Activated effector memory CD4-positive, alpha-beta T cell treated with Interleukin-2 at 50 U/mL for 16 hours (primary cell): ENCODE data around the gene MEIS2.

ENCODE experiments used
- DNase-seq: peaks from one replicate; pipeline ENCODE4 v3.0.0-alpha.2; 2020

The MEIS2 gene

DNA sequence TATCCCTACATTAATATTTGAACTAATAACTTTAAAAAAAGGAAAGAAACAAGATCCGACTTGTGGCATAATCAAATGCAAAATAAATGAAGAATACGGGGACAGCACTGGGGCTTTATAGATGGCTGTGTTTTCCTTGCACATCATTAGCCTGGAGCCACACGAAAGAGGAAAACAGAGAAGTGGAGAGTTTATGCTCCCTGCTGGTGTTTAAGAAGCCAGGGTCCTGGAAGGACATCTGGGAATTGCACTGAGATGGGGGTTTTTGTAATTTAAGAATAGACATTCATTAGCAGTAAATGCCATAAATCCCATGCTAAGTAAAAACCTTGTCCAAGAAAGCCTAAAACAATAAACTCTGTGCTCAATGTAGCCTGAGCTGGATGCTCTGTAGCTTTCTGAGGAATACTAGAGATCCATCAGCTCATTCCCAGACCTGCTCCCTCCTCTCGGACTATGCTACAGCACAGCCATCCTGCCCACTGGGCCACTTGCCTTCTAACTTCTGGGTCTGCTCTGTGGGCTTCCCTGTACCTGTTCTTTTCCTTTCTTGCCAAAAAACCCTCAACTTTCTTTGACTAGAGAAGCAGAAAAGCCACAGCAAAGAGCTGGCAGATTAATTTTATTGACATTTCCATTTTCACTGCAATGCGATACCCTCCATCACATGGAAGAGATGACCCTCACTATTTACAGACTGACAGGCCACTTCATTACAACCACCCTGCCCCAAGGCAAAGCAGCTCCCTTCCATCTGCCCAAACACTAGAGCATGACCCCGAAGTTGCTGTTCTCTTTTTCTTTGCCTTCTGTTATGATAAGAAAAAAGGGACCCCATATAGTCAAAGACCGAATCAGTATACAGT lies 62.3 kb downstream of the MEIS2 start:
- DNase-seq, result no peak

DNA sequence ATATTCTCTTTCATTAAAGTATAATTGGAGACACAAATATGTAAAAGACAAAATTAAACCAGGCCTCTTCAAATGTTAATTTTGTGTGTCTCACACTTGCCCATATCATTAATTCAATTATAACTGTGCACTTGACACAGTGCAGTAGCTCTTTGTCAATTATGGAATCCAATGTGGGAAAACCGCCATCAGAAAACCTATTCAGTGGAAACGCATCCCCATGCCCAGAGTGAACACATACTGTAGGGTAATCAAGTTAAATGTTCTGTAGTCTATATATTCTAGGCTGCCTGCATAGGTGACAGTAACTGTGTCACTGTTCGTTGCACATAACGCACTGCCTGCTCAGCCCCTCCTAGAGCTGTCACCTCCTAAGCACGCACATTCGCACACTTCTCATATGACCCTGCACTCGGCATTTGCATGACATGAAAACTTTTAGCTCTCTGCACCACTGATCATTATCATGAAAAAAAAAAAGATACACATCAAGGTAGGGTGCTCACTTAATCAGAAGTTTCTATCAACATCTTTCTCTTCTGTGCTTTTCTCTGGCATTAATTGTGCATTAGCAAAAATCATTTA lies 63.2 kb downstream of the MEIS2 start:
- no peak for DNase-seq

DNA sequence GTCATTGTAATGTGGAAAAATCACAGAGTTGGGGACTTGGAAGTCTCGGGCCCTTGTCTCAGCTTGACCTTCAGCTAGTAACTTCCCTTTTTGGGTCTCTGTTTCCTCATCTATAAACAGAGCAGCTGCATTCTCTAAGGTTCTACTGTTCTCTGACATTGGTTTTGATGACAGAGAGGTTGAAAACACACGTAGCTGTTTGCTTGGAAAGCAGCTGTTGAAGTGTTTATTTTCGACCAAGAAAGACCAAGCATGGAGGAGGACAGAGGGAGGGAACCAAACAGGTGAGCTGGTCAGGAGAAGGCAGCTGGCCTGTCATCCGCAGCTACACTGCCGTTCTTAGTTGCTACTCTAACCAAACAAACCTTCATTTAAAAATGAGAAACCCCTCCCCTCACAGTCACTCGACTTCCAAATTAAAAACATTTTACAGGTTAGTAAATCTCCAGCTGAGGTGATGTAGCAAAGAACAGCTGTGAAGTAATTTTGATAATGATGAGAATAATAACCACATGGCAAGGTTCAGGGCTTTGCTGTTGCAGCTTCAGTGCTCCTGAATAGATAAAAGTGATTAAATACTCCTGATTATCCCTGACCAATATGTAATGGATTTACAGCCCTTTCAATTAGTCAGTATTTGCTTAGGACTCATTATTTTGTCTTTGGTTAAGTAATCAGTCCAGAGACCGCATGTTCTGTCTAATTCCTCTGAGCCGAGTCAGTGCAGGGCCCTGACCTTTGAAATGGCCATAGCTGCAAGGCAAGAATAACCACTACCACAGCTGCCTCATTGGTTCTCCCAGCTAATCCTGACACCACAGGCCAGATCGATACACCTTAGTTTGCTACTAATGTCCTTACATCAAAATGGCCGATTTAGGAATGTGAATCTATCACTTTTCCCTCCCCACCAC lies 65.3 kb downstream of the MEIS2 start:
- DNase-seq, result no peak

DNA sequence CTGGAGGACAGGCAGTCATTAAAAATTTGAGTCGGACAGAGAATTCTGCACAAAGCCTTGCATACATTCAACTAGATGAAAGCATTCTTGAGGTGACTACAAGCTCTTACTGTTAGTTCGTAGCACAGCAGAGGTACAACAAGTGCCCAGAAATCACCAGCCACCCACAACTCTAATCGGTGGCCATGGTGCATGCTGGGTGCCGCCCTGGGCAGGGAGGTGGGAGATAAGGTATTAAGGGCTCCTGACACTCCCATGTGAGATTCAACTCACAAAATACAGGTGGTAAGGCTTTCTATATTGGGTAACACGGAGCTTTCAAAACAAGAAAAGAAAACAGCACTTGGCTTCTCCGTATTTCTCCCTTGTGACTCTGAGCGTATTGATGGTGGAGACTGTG lies 66.0 kb downstream of the MEIS2 start:
- DNase-seq, result no peak

DNA sequence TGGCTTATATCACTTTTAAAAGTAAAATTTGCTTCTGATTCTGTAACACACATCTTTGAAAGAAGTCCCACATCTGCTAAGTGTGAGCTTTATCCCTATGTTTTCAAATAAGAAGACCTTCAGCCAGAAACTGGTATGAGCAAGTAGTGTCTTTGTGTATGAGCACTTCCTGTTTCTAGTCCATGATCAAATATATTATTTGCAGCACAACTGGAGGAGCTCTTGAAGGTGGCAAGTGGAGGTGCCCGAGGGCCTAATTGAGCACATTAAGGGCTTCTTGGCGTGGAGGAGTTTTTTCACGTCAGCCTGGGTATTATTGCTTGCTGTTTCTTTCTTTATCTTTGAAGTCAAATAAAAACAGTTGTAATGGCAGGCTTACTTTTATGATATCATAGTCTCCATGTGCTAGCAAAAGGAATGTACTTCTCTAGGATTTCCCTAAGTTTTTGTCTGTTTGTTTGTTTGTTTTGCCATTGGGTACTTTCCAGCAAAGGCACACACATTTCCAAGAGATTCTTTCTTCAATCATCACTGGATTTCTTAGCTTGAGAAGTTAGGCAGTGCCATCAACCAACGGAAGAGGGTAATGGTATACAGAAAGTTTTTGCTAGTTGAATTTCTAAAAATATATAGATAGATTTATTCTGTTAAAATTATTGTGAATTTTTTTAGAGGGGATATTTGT lies 68.1 kb downstream of the MEIS2 start:
- DNase-seq, result no peak

DNA sequence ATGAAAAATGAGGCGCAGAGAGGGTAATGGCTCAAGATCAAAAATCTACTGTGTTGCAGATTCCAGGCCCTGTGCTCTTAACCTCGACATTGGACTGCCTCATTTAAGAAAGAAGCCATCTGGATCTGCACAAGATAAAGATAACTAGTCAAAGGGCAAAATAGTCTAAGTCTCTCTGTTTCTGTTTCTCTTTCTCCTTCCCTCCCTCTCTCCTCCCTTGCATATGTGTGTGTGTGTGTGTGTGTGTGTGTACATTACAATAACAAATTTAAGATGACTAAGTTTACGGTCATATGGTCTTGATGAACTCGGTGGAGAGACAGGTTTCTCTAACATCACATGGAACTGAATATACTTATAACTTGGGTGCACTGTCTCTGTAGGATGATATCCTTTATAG lies 69.2 kb downstream of the MEIS2 start:
- no peak for DNase-seq

DNA sequence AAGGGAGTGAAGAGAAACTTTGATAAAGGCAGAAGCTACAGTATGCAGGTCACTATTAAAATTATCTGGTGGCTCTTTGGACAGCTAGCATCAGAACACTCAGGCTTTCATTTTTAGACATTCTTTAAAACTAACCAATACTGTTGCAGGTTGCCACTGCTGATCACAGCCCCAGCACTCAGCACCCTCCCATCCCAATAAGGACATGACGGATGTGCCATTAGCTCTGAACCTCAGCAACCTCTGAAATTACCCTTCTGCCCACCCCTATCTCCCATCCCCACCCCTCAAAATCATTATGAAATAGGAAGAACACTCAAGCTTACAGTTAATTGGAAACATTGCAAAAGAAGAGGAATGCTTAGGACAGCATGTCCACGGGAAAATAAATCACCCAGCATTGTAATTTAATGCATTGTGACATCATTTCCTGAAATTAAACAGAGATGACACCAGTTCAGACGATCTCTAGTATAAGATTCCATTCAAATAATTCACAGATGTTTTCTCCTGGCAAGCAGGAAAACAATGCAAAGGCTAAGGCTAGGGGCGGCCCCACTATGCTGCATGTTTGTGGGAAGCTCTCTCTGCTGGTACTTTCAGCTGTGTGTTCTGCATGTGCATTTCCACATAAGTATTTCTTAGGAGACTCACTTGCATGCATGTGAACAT lies 71.6 kb downstream of the MEIS2 start:
- no peak for DNase-seq

DNA sequence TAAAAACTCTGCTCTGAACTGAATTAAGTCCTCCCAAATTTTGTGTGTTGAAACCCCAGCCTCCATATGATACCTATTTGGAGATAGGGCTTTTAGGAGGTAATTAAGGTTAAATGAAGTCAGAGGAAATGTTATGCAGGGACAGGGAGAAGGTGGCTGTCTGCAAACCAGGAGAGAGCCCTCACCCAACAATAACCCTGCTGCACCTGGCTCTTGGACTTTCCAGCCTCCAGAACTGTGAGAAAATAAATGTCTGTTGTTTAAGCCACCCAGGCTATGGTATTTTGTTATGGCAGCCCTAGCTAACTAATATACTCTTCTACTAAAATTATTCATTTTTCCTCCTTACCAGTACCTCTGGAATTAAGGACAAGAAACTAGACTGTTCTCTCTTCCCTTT lies 79.5 kb downstream of the MEIS2 start:
- DNase-seq, result no peak

DNA sequence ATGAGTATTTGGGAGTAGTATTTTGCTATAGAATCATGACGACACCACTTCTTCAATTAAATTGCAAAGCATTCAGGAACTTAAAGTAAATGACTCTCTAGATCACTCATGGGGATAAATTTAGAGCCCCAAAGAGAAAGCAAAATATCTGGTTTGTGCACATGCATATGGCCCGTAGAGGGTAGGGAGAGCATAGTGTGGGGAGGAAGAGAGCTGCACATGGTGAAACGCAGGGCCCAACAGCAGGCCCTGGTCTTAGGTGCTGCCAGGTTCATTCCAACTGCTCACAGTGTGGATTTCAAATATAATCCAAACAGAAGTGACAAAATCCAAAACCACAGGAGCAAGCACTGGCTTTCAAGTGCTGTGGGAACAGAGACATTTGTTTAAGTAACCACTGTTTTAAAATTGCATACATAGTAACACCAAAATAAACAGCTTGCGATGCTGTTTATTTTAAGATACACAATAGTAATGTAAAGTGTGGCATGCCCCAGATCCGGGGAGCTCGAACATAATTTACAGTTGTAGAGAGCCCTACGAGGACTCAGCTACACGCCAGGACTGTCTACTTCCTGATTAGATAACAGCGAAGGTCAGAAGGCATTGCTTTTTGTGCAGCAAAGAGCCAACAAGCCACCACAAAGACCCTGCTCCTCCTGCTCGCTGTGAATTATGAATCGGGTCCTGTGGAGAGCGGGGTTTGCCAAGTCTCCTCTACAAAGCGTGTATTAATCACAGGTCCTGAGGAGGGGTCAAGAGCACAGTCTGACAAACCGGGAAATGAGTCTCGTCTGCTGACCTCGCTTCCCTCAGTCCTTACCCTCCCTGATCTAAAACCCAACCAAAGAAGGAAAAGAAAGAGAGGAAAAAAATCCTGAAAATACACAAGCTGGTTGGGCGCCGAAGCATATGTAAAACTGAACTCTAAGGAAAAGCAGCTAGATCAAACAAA lies 80.6 kb downstream of the MEIS2 start:
- DNase-seq, result no peak

DNA sequence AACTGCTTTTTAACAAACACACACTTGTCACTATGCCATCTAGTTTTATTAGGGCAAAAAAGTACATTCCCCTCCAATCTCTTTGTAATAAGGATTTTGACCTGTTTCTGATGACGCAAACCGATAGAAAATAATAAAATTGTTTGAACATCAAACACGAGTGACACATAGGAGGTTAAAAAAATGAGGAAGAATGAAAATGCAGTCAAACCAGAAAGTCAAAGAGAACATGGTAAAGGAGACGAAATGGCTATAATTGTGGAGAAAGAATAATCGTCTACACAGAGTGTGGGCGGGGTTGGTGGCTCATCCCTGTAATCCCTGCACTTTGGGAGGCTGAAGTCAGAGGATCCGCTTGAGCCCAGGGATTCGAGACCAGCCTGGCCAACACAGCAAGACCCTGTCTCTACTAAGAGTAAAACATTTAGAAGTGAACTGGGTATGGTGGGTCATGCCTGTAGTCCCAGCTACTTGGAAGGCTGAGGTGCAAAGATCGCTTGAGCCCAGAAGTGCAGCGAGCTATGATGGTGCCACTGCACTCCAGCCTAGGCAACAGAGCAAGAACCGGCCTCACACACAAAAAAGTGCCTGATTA lies 83.2 kb downstream of the MEIS2 start:
- DNase-seq, result no peak

DNA sequence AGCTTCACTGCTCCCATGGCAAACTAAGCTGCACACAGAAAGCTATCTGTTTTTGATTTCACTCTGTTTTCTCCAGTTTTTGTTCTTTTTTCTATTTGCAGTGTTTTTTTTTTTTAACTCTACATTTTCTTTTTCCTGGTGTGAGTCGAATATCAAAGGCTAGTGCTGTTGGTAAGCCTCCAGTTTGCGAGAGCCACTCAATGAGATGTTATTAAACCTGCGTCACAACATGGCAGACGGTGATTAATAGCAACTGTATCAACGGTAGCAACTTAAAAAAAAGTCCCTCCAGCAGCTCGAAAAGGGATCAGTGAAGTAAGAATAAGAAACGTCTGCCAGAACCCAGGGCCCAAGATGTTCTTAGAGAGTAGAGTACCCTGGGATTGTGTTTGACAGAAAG lies 84.1 kb downstream of the MEIS2 start:
- no peak for DNase-seq

DNA sequence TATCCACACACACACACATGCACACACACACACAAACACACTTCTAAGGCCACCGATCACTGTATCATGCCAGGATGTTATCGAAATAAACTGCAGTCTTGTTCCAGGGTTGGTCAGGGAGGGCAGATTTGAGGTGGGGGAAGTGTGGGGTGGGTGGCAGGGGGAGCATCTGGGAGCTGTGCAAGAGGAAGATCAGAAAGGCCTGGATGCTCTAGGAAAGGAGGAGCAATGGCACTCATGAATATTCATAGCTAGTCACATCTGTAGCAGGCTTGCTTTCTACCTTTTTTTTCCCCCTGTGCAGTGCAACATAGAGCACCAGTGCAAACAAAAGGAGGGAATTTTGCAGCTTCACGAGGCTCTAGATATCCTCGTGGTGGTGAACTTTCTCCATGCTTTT lies 84.9 kb downstream of the MEIS2 start:
- no peak for DNase-seq

DNA sequence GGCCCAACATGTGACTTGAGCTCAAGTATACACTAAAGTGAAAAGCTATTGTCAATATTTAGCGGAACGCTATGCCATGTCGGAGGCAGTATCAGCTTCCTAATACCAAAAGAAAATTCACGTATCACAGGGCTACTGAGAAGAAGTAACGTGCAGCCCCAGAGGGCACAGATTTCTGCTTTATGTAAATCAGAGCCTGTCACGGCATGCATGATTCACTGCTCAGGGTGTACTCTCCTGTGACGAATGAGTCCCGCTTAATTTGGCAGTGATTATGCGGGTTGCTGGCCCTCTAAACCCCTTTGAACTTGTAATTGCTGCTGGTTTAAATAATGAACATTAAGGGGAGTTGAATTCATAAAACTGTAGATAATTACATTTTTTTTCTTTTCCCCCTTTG lies 85.3 kb downstream of the MEIS2 start:
- DNase-seq, result no peak

DNA sequence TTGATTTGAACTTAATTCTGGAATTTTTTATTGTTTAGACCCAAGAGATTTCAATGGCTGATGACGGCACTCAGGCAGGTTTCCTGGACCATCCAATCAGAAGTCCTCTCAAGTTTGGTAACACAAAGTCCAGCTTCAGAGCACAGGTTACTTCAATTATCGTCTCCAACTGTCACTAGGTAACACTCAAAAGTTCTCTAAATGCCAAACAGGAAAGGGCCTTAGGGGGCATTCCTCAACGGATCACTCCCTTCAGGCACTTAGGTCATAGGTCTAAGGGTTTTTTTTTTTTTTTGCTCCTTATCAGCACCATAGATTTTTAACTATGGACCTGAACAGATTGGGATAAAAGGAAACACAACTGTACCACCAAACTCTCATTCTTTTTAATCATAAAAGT lies 85.8 kb downstream of the MEIS2 start:
- DNase-seq, result no peak

DNA sequence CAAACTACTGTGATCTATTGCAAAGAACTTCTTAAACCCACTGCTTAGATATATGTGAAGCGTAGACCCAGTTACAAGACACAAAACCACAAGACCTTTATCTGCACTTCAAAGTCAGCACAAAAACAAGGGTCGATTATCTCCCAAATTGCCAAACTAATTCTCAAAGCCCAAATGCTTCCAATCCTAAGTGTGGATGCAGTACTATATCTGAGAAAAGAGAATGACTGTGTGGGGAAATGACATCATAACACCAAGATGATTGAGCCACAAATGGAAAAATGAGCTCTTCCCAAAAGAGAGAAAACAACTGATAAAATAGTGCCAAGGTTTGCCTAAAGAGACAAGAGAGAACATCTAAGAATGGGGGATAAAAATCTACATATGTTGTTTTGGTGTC lies 86.2 kb downstream of the MEIS2 start:
- DNase-seq, result no peak

DNA sequence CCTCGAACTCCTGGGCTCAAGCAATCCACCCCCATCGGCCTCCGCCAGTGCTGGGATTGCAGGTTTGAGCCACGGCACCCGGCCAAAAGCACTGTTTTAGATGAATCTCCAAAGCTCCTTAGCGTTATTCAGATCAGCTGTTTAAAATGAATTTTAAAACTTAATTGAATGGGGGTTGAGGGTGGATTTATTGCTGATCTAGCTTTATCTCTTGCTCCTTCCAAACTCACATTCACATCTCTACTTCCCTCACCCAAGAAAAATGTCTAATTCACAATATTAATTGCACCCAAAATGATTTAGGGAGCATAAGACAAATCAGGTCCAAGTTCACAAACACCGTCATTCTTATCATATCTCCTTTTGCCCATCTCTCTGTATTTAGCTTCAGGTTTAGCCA lies 89.8 kb downstream of the MEIS2 start:
- no peak for DNase-seq

DNA sequence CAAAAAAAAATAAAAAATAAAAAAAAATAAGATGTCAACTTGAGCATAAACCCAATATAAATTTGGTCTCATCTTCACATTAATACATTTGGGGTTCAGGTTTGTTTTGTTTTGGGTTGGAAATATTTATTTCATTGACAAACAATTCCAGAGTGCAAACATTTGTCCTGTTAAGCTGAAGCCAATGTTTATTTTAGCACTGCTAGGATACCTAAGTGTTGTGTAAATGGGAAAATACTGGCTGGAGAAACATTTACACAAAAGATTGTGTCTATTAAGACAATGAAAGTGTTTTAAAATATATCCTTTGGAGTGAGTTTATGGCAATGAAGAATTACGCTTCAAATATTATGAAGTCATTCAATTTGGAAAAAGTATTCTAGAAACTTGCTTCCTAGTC lies 91.1 kb downstream of the MEIS2 start:
- no peak for DNase-seq

DNA sequence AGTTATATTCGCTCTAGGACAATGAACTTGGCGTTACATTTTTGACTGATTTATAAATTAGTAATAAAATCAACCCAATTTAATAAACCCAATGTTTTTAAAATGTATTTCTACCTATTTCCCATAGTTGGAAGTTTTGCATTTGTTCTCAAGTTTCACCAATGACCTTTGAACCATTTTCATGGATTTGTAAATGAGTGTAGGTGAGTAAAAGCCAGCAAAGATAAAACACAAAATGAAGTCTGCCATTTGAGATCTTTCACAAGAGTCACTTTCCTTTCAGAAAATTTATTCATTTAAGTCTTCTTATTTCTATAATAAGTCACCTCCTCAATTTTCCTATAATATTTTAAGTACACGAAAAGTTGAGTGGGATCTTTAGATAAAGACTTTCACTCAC lies 92.1 kb downstream of the MEIS2 start:
- no peak for DNase-seq

DNA sequence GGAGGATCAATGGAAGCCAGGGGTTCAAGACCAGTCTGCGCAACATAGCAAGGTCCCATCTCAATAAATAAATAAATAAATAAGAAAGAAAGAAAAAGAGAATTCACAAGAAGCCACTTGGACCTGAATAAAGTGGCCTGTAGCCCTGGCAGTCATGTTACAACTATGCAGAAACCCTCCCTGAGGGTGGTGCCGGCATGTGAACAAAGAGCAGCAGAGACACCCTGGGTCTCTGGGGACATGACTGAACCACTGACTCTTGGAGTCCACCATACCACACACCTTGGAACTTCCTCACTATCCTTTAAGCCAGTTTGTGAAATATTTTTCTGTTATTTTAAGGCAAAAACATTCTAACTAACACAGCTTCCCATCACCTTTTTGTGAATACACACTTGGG lies 93.0 kb downstream of the MEIS2 start:
- DNase-seq, result no peak

DNA sequence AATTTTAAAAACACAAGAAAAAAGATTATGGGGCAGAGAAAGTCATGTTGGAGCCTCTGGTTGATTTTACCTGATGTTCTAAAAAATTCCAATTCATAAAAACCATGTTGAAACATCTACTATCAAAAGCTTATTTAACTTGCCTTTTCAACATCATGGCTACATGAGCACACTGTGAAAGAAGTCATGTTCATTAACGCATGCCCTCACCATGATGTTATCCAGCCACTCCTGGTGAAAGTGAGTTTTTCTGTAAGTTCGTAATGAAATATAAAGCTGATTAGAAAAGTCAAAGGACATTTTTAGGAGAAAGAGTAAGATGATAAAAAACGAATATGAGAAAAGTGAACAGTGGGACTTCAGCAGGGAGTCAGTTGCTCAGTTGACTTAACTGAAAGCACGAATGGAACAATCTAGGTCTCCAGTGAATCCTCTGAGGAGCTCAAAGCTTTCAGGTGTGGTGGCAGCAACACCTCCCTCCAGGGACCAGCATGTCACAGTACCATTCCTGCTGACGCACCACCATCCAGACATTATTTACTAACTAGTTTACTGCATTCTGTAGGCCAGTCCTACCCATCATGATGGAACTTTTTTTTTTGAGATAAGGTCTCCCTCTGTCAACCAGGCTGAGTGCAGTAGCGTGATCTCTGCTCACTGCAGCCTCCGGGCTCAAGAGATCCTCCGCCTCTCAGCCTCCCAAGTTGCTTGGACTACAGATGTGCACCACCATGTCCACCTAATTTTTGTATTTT lies 95.2 kb downstream of the MEIS2 start:
- no peak for DNase-seq
